ENCODE data around the gene CPS1. TPM values are rescaled to one million over a fixed set of nuclear protein-coding genes. Genes with fewer than 3 reads are reported as not detected.

CPS1 gene
- total and polyA plus RNA-seq, 2 of the 4 experiments (the other 2 are of a cell fraction) = 5.4 to 20.1 TPM

DNA sequence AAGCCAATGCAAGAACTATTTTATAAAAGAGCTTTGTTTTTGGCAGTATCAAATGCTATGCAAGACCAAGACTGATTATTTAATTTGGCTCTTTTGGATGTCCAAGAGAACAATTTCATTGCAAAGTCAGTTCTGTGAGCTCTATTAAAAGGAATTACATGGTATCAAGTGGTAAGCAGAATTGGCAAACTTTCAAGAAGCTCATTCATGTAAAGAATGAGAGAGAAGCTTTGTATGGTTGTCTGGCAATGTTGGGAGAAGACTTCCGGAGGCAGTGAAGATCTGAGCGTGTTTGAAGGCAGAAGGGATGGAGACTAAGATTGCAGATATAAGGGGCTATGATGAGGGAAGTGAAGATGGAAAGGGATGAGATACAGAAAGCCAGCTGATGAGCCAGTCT is 49.6 kb downstream of the CPS1 start:
- dilution Hi-C loops (cut with HindIII; ENCODE audit: low sequenced_read_pairs, unreplicated experiment) (no loop called here), intact Hi-C loops (cut with micrococcal nuclease) (no loop called here), in situ Hi-C loops (cut with MboI; ENCODE audit: low sequenced_read_pairs) (loop anchor here (25.0 kb wide), 1 partner anchor 556 kb away; no protein-coding TSS in a partner anchor)
- no peak overlapping the region for H2BK15ac ChIP-seq (ENCODE audit: low read depth, low read length)
- no peak overlapping the region for H3K56ac ChIP-seq (ENCODE audit: extremely low read depth, insufficient read depth, low read length)
- H3K36me3 ChIP-seq (ENCODE audit: control insufficient read depth, insufficient read depth, low read length) = no peaks in the 10 kb centered on the region
- H3K27ac ChIP-seq (ENCODE audit: insufficient read depth, low read length) = no peak overlapping the region
- WGBS, 2 experiments (ENCODE audit: extremely low coverage in 2 of 2, insufficient read length in 1 of 2) = 100% methylated on average over 2 of the region's 2 CpGs; no CpG with 5 or more reads in 1 of the 2 experiments
- H4K8ac ChIP-seq (ENCODE audit: low read depth in 2 of 2, low read length in 2 of 2) = no peak overlapping the region
- no peak for ATAC-seq (ENCODE audit: low read depth)
- H3K79me1 ChIP-seq (ENCODE audit: low read depth in 1 of 2, low read length in 2 of 2) = no peaks in the 10 kb centered on the region
- H3K4me2 ChIP-seq (ENCODE audit: low read depth, low read length) = no peak overlapping the region
- H3K27me3 ChIP-seq (ENCODE audit: control insufficient read depth, insufficient read depth, low read length) = no peaks in the 10 kb centered on the region
- TF ChIP-seq MXI1 (IDR thresholded peaks at IDR 0.05; ENCODE audit: borderline replicate concordance, low read depth, low read length) (no peak), FOS (IDR thresholded peaks at IDR 0.05; ENCODE audit: low read depth, low read length) (no peak), CEBPB (IDR thresholded peaks at IDR 0.05; ENCODE audit: low read depth, low read length) (no peak), CTCF (conservative IDR thresholded peaks at IDR 0.05; ENCODE audit: low read depth, low read length) (no peak), MAFK (IDR thresholded peaks at IDR 0.05; ENCODE audit: low read depth, low read length) (no peak), NFE2L2 (IDR thresholded peaks at IDR 0.05; ENCODE audit: low read depth, low read length) (no peak), POLR2A (IDR thresholded peaks at IDR 0.05; ENCODE audit: low read depth, low read length) (no peak), RAD21 (IDR thresholded peaks at IDR 0.05; ENCODE audit: low read length) (no peak), MAZ (IDR thresholded peaks at IDR 0.05; ENCODE audit: borderline replicate concordance, low read depth, low read length) (no peak), RFX5 (IDR thresholded peaks at IDR 0.05; ENCODE audit: low read depth, low read length) (no peak), CHD1 (IDR thresholded peaks at IDR 0.05; ENCODE audit: low read depth, low read length) (no peak), SMC3 (IDR thresholded peaks at IDR 0.05; ENCODE audit: low read depth, low read length) (no peak)
- no peak overlapping the region for H4K91ac ChIP-seq (ENCODE audit: insufficient read depth, low read depth, low read length)
- H2AK5ac ChIP-seq (ENCODE audit: low read depth, low read length) = no peak overlapping the region
- no TSS peak for BruUV-seq (replicated peaks)
- H3K9me1 ChIP-seq (ENCODE audit: insufficient read depth, low read length) = no peaks in the 10 kb centered on the region
- no peak overlapping the region for H2BK20ac ChIP-seq (ENCODE audit: low read depth, low read length)
- CTCF ChIA-PET = no interaction called here
- H3K9ac ChIP-seq (ENCODE audit: low read depth, low read length) = no peak overlapping the region
- H3K14ac ChIP-seq (replicated peaks; ENCODE audit: low read depth, low read length) = no peak overlapping the region
- peak; percentile 3 for DNase-seq
- H3K4me1 ChIP-seq (ENCODE audit: control insufficient read depth, insufficient read depth, low read length) = no peaks in the 10 kb centered on the region
- no peak overlapping the region for H3K18ac ChIP-seq (ENCODE audit: low read depth, low read length)
- H3K23ac ChIP-seq (ENCODE audit: low read depth, low read length) = no peak overlapping the region
- H2AFZ ChIP-seq (replicated peaks; ENCODE audit: low read length, poor library complexity) = no peak overlapping the region
- no peak overlapping the region for H3K4me3 ChIP-seq (ENCODE audit: insufficient read depth, low read depth, low read length)
- H2AK9ac ChIP-seq (replicated peaks; ENCODE audit: low read depth, low read length, poor library complexity) = no peak overlapping the region
- POLR2A ChIA-PET (ENCODE audit: unreplicated experiment) = no interaction called here
- no peaks in the 10 kb centered on the region for H4K20me1 ChIP-seq (ENCODE audit: insufficient read depth, low read length)
- no peak overlapping the region for H2BK120ac ChIP-seq (ENCODE audit: low read depth, low read length)
- H3K9me3 ChIP-seq (ENCODE audit: control insufficient read depth, insufficient read depth, low read length) = no peaks in the 10 kb centered on the region
- no peak overlapping the region for H4K5ac ChIP-seq (ENCODE audit: low read depth, low read length)
- no peak overlapping the region for H2BK5ac ChIP-seq (ENCODE audit: low read depth, low read length, poor library complexity, severe bottlenecking)
- H3K4ac ChIP-seq (ENCODE audit: low read depth, low read length) = no peak overlapping the region

Data from IMR-90 (cell line).